ENCODE data around the gene PLEKHH2. TPM values are rescaled to one million over a fixed set of nuclear protein-coding genes. Genes with fewer than 3 reads are reported as not detected.
"Not testable (repeated sequence)": the region's sequence is repeated elsewhere in the genome, so short reads cannot be mapped to it uniquely, and the experiment has no call there.

The PLEKHH2 gene
- total and polyA plus RNA-seq, 4 donors = 2.5 to 311 (median 18.3) TPM

- 93 to 96% methylated on average over 3 of the region's 3 CpGs for WGBS, 2 donors
- ATAC-seq (ENCODE audit: insufficient read depth, low FRiP score) (no peak), DNase-seq (no peak)
- Histone ChIP-seq H3K9ac (ENCODE audit: insufficient read depth in 1 of 2, low read length in 2 of 2) (no peak overlapping the region), H3K27me3 (ENCODE audit: control insufficient read depth in 3 of 3, insufficient read depth in 3 of 3, low read length in 2 of 3) (no peaks in the 10 kb centered on the region), H3K9me3 (ENCODE audit: control insufficient read depth in 4 of 4, insufficient read depth in 3 of 4, low read length in 3 of 4) (no peaks in the 10 kb centered on the region), H3K27ac (ENCODE audit: low read depth in 1 of 2, low read length in 1 of 2) (no peak overlapping the region), H3K36me3 (ENCODE audit: control insufficient read depth in 4 of 4, insufficient read depth in 4 of 4, low read length in 4 of 4) (peaks cover 0 to 38% (median 10%) of the 10 kb centered on the region in 4 donors), H3K4me1 (ENCODE audit: control insufficient read depth in 5 of 5, insufficient read depth in 5 of 5, low read length in 5 of 5) (peaks cover 0 to 13% (median 2%) of the 10 kb centered on the region in 5 donors), H3K4me3 (no peak overlapping the region)
- TF ChIP-seq CTCF (IDR thresholded peaks at IDR 0.05; ENCODE audit: control extremely low read depth, extremely low read depth) = no peak
These were observed 88.7 kb downstream of the PLEKHH2 start for GRCh38 chr2:43725711-43726246.

- not testable (repeated sequence) for DNase-seq; H3K27ac ChIP-seq (ENCODE audit: low read depth in 1 of 2, low read length in 1 of 2); H3K4me3 ChIP-seq; H3K9me3 ChIP-seq (ENCODE audit: control insufficient read depth in 4 of 4, insufficient read depth in 3 of 4, low read length in 3 of 4); H3K27me3 ChIP-seq (ENCODE audit: control insufficient read depth in 3 of 3, insufficient read depth in 3 of 3, low read length in 2 of 3); ATAC-seq (ENCODE audit: insufficient read depth, low FRiP score)
- H3K36me3 ChIP-seq (ENCODE audit: control insufficient read depth in 4 of 4, insufficient read depth in 4 of 4, low read length in 4 of 4) = peaks cover 0 to 37% (median 11%) of the 10 kb centered on the region in 4 donors
- peak overlapping the region in 1 of 2 donors; percentile 23 for H3K9ac ChIP-seq (ENCODE audit: insufficient read depth in 1 of 2, low read length in 2 of 2)
- peaks cover 0 to 15% (median 2%) of the 10 kb centered on the region in 5 donors for H3K4me1 ChIP-seq (ENCODE audit: control insufficient read depth in 5 of 5, insufficient read depth in 5 of 5, low read length in 5 of 5)
- WGBS, 2 donors = 74 to 76% methylated on average over 11 to 14 of the region's 14 CpGs
These were observed 90.0 kb downstream of the PLEKHH2 start for GRCh38 chr2:43726961-43727633.

GRCh38 chr2:43727634-43728014 is 90.6 kb downstream of the PLEKHH2 start:
- H3K4me1 ChIP-seq (ENCODE audit: control insufficient read depth in 5 of 5, insufficient read depth in 5 of 5, low read length in 5 of 5) = peaks cover 0 to 15% (median 2%) of the 10 kb centered on the region in 5 donors

More at GRCh38 chr2:43727634-43728014, 90.6 kb downstream of the PLEKHH2 start:
- H3K27ac ChIP-seq (ENCODE audit: low read depth in 1 of 2, low read length in 1 of 2) = no peak overlapping the region
- H3K27me3 ChIP-seq (ENCODE audit: control insufficient read depth in 3 of 3, insufficient read depth in 3 of 3, low read length in 2 of 3) = no peaks in the 10 kb centered on the region
- H3K9me3 ChIP-seq (ENCODE audit: control insufficient read depth in 4 of 4, insufficient read depth in 3 of 4, low read length in 3 of 4) = no peaks in the 10 kb centered on the region
- no peak overlapping the region for H3K4me3 ChIP-seq
- TF ChIP-seq CTCF (IDR thresholded peaks at IDR 0.05; ENCODE audit: control extremely low read depth, extremely low read depth) = no peak
- no peak for DNase-seq
- 95 to 98% methylated on average over 2 of the region's 2 CpGs for WGBS, 2 donors
- H3K36me3 ChIP-seq (ENCODE audit: control insufficient read depth in 4 of 4, insufficient read depth in 4 of 4, low read length in 4 of 4) = peaks cover 0 to 43% (median 11%) of the 10 kb centered on the region in 4 donors
- H3K9ac ChIP-seq (ENCODE audit: insufficient read depth in 1 of 2, low read length in 2 of 2) = peak overlapping the region in 1 of 2 donors; percentile 23
- ATAC-seq (ENCODE audit: insufficient read depth, low FRiP score) = no peak

All from lung (tissue), 12 donors.